ENCODE data around the gene TAF1A. TPM values are rescaled to one million over a fixed set of nuclear protein-coding genes. Genes with fewer than 3 reads are reported as not detected.
A peak's percentile ranks its signal among the peaks of the same experiment; 100 is the strongest.

TAF1A gene
- polyA plus RNA-seq, 1 experiment, result 7.3 TPM

DNA sequence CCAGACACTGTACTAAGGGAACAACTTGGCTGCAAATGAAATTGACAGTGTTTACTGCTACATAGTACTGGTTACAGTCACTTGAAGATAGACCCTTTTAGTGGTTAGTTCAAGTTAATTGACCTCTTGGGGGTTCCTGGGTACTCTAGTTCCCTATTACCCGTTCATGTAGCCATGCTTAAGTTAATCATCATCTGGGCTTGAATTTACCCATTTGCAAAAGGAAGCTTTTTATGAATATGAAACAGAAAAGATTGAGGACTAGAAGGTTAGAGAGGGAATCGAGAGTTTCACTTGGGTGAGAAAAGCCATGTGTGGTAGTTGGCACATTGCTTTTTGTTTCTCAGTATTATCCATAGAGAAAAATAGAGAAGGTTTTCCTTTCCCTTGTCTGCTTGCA, 30.8 kb upstream of the TAF1A start:
- CTCF ChIA-PET, result interaction anchor here (4.0 to 7.6 kb wide), 2 partner anchors 14 to 155 kb away, joined by 17 to 49 read pairs; no protein-coding TSS in a partner anchor
- POLR2A ChIA-PET, result no interaction called here
- DNase-seq (ENCODE audit: low read depth, low spot score), result no peak
- H3K9me3 ChIP-seq (ENCODE audit: control insufficient read depth, insufficient read depth, low read length), result no peaks in the 10 kb centered on the region
- H3K27me3 ChIP-seq (ENCODE audit: control insufficient read depth, insufficient read depth, low read length), result no peaks in the 10 kb centered on the region
- H3K4me3 ChIP-seq (ENCODE audit: low read depth, low read length), result no peak overlapping the region
- TF ChIP-seq, protein P1, sequence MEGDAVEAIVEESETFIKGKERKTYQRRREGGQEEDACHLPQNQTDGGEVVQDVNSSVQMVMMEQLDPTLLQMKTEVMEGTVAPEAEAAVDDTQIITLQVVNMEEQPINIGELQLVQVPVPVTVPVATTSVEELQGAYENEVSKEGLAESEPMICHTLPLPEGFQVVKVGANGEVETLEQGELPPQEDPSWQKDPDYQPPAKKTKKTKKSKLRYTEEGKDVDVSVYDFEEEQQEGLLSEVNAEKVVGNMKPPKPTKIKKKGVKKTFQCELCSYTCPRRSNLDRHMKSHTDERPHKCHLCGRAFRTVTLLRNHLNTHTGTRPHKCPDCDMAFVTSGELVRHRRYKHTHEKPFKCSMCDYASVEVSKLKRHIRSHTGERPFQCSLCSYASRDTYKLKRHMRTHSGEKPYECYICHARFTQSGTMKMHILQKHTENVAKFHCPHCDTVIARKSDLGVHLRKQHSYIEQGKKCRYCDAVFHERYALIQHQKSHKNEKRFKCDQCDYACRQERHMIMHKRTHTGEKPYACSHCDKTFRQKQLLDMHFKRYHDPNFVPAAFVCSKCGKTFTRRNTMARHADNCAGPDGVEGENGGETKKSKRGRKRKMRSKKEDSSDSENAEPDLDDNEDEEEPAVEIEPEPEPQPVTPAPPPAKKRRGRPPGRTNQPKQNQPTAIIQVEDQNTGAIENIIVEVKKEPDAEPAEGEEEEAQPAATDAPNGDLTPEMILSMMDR (IDR thresholded peaks at IDR 0.05; ENCODE audit: low read depth, low read length), result no peak
- H3K27ac ChIP-seq (ENCODE audit: low read depth, low read length), result no peak overlapping the region

DNA sequence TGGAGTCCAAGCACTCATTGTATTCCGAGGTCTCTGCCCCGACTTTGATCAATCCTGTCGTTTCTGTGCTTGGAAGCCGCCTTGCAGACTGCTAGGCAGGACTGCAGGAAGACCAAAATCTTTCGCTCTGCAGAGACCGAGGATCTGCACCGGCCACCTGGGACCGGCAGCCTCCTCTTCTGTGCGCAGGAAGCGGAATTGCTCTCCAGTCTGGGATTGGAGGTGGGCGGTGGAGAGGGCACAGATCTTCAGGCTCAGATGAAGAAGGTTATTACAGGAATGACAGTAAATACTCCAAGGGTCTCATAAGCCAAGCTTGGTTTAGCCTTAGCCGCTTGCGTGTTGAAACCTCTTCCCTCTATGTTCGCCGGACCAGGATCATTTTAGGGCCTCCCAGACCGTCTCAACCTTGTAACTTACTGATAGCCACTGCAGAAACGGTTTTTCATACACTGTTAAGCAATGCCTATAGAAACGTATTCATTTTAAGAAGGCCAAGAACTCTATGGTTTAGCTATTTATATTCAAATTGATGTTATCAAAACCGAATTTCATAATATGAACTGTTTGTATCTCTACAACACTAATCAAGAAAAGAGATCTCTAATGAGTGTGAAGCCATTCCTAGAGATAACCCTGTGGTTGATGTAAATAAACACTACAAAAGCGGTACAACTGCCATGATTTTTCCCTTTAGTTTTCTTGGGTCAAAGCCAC, 29.3 kb upstream of the TAF1A start:
- CTCF ChIA-PET, result interaction anchor here (4.0 to 7.6 kb wide), 2 partner anchors 15 to 154 kb away, joined by 17 to 49 read pairs; no protein-coding TSS in a partner anchor
- Histone ChIP-seq H3K9me3 (ENCODE audit: control insufficient read depth, insufficient read depth, low read length) (no peaks in the 10 kb centered on the region), H3K27ac (ENCODE audit: low read depth, low read length) (no peak overlapping the region), H3K4me3 (ENCODE audit: low read depth, low read length) (peak overlapping the region; percentile 74), H3K27me3 (ENCODE audit: control insufficient read depth, insufficient read depth, low read length) (no peaks in the 10 kb centered on the region)
- DNase-seq (ENCODE audit: low read depth, low spot score), result no peak
- POLR2A ChIA-PET, result no interaction called here
- TF ChIP-seq, protein P1 (IDR thresholded peaks at IDR 0.05; ENCODE audit: low read depth, low read length), result no peak

DNA sequence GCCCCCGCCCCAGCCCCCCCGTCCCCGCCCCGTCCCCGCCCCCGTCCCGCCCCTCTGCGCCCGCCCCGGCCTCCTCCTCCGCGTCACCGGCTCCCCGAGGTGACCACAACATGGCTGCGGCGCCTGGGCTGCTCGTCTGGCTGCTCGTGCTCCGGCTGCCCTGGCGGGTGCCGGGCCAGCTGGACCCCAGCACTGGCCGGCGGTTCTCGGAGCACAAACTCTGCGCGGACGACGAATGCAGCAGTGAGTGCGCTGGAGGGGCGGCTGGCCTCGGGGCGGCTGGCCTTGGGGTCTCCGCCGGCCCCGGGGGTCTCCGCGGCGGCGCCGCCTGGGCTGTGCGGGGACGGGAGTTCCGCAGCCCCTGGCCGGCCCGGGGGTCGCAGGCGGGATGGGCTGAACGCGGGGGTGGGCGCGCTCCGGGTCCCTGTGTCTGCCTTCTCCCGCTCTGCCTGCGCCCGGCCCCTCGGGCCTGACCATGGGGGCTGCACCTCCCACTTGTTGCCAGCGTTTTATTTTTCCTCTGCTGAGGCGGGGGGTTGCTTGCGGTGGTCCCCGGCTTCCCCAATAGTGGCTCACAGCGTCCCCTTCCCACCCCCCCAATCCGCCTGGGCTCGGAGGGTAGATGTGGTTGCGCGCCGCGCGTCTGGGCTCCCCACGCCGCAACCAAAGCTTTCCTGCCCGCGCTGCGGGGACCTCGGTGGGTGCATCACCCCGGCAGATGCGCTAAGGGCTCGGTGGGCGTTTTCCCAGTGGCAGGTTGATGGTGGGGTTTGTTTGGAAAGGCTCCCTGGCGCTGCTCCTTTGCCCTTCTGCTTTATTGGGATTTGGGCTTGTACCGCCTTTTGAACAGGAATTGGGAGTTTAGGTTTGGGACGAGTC, 28.5 kb upstream of the TAF1A start, which contains the start of gene MIA3:
Gene MIA3, plus strand, starts transcription at position 97 of the 879 bp plus-strand sequence. Its CDS starts 14 bp downstream, at position 111.
- peak within 1 kb of the TSS; percentile 69 for H3K27ac ChIP-seq (ENCODE audit: low read depth, low read length)
- CTCF ChIA-PET, result interaction anchor here (4.0 to 7.6 kb wide), 2 partner anchors 16 to 153 kb away, joined by 17 to 49 read pairs; no protein-coding TSS in a partner anchor
- POLR2A ChIA-PET, result no interaction called here
- peak within 1 kb of the TSS; percentile 74 for H3K4me3 ChIP-seq (ENCODE audit: low read depth, low read length)
- TF ChIP-seq, protein P1 (IDR thresholded peaks at IDR 0.05; ENCODE audit: low read depth, low read length), result no peak
- no peak for DNase-seq (ENCODE audit: low read depth, low spot score)
- H3K27me3 ChIP-seq (ENCODE audit: control insufficient read depth, insufficient read depth, low read length), result peaks cover 4% of the 10 kb centered on the region
- H3K9me3 ChIP-seq (ENCODE audit: control insufficient read depth, insufficient read depth, low read length), result no peaks in the 10 kb centered on the region

DNA sequence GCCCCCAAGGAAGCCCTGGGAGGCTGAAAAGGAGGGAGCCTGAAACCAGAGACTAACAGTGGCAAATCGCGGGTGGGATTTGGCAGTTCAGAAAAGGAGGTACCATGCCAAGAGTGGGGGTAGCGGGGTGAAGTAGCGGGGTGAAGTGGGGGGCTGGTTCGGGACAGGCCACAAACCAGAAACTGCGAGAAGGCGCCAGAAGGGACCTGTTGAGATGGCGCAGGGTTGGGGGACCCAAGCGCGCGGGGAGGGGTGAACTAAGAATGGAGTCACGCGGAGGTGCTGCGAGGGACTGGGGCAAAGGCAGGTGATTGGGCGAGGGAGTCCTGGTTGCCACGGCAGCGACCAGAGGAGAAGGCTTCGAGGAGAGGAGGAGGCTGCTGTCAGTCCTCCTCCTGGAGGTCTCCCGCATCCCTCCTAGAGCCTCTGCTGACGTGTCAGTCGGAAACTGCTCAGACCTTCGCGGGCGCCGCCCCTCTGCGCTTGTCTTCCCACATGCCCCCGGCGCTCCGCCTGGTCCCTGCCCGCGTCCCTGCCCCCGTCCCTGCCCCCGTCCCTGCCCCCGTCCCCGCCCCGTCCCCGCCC, 27.7 kb upstream of the TAF1A start:
- TF ChIP-seq, protein P1 (IDR thresholded peaks at IDR 0.05; ENCODE audit: low read depth, low read length), result no peak
- CTCF ChIA-PET, result interaction anchor here (0.9 to 1.2 kb wide), 2 partner anchors 17 to 153 kb away, joined by 4 to 5 read pairs; no protein-coding TSS in a partner anchor
- H3K27me3 ChIP-seq (ENCODE audit: control insufficient read depth, insufficient read depth, low read length), result peaks cover 7% of the 10 kb centered on the region
- H3K9me3 ChIP-seq (ENCODE audit: control insufficient read depth, insufficient read depth, low read length), result no peaks in the 10 kb centered on the region
- peak overlapping the region; percentile 62 for H3K4me3 ChIP-seq (ENCODE audit: low read depth, low read length)
- H3K27ac ChIP-seq (ENCODE audit: low read depth, low read length), result peak overlapping the region; percentile 69
- POLR2A ChIA-PET, result no interaction called here
- peak; percentile 97 for DNase-seq (ENCODE audit: low read depth, low spot score)

Measured in AG04450 (cell line).